Stomach smooth muscle (tissue), 2 donors: Measurements from ENCODE around the gene DBT.
"Not testable (repeated sequence)": the region's sequence is repeated elsewhere in the genome, so short reads cannot be mapped to it uniquely, and the experiment has no call there.

ENCODE experiments used
- H3K27ac ChIP-seq: one replicate; pipeline ENCODE4 v1.7.0; 2013; ENCODE audit warnings: mild to moderate bottlenecking, low read length, inconsistent platforms
- H3K27me3 ChIP-seq, 2 donors: one replicate each; pipeline ENCODE4 v1.7.0; 2013; ENCODE audit warnings: low read length in 2 of 2; ENCODE audit not compliant: insufficient read depth in 2 of 2, control insufficient read depth in 1 of 2
- H3K36me3 ChIP-seq, 2 donors: one replicate each; pipeline ENCODE4 v1.7.0; 2013; ENCODE audit warnings: low read length in 2 of 2; ENCODE audit not compliant: control insufficient read depth in 2 of 2, insufficient read depth in 2 of 2
- H3K4me1 ChIP-seq: one replicate; pipeline ENCODE4 v1.7.0; 2013; ENCODE audit warnings: low read length; ENCODE audit not compliant: control insufficient read depth, insufficient read depth
- H3K4me3 ChIP-seq, 2 donors: one replicate each; pipeline ENCODE4 v1.7.0; 2013; ENCODE audit warnings: low read length in 2 of 2
- H3K9ac ChIP-seq, 2 donors: one replicate each; pipeline ENCODE4 v1.7.0; 2013; ENCODE audit warnings: low read length in 2 of 2, mild to moderate bottlenecking in 1 of 2
- H3K9me3 ChIP-seq, 2 donors: one replicate each; pipeline ENCODE4 v1.7.0; 2013; ENCODE audit warnings: low read length in 2 of 2; ENCODE audit not compliant: control insufficient read depth in 2 of 2
- donor health status: healthy.
- donor health status: Pancreatic carcinoma.

The DBT gene

DNA sequence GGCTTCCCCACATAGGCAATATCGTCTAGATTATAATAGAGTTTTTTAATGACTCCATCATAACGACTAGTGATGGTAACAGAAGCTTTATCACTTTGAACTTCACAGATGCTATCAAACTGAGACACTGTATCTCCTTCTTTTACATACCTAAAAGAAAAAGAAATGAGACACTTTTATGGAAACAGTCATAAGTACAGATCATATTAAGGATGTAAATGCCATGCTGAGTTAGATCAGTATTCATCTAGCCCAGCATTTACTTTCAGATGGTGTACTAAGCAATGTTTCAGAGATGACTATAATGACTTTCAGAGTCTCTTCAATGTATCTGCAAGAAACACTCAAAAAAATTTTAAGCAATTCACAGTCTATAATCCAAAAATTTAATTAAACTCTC, 18.9 kb downstream of the DBT start:
- no peak overlapping the region for H3K27ac ChIP-seq
- no peaks in the 10 kb centered on the region for H3K4me1 ChIP-seq
- no peak overlapping the region for H3K4me3 ChIP-seq
- H3K36me3 ChIP-seq, result peaks cover 11 to 29% of the 10 kb centered on the region in 2 donors
- no peak overlapping the region for H3K9ac ChIP-seq
- H3K9me3 ChIP-seq, result no peaks in the 10 kb centered on the region
- H3K27me3 ChIP-seq, result no peaks in the 10 kb centered on the region

- H3K27ac ChIP-seq, result no peak overlapping the region
- peaks cover 11 to 27% of the 10 kb centered on the region in 2 donors for H3K36me3 ChIP-seq
- H3K9me3 ChIP-seq, result no peaks in the 10 kb centered on the region
- H3K27me3 ChIP-seq, result no peaks in the 10 kb centered on the region
- no peaks in the 10 kb centered on the region for H3K4me1 ChIP-seq
- H3K9ac ChIP-seq, result no peak overlapping the region
- H3K4me3 ChIP-seq, result no peak overlapping the region
Observed at GRCh38 chr1:100229681-100230443, 19.8 kb downstream of the DBT start.

DNA sequence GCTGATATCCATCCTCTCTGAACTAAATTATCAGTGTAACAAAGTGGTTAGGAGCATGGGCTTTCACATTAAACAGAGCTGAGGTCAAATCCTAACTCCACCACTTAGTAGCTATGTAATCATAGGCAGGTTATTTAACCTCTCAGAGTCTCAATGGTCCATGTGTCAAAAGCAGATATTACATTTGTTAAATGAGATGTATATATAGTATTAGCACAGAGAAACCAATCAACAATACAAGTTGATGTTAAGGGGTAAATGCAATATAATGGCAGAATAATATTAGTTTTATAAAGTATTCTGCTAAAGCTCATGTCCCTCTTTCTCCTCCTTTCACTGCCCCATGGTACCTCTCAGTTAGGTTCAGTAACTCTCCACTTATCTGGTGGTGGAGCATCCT, 27.2 kb downstream of the DBT start:
- H3K4me1 ChIP-seq, result no peaks in the 10 kb centered on the region
- no peak overlapping the region for H3K27ac ChIP-seq
- H3K36me3 ChIP-seq, result peaks cover 0 to 10% of the 10 kb centered on the region in 2 donors
- no peaks in the 10 kb centered on the region for H3K9me3 ChIP-seq
- no peak overlapping the region for H3K9ac ChIP-seq
- H3K27me3 ChIP-seq, result no peaks in the 10 kb centered on the region
- no peak overlapping the region for H3K4me3 ChIP-seq

GRCh38 chr1:100219883-100220282, 29.8 kb downstream of the DBT start:
- no peaks in the 10 kb centered on the region for H3K4me1 ChIP-seq
- no peaks in the 10 kb centered on the region for H3K9me3 ChIP-seq
- no peak overlapping the region for H3K4me3 ChIP-seq
- peaks cover 0 to 10% of the 10 kb centered on the region in 2 donors for H3K36me3 ChIP-seq
- no peaks in the 10 kb centered on the region for H3K27me3 ChIP-seq
- no peak overlapping the region for H3K9ac ChIP-seq
- no peak overlapping the region for H3K27ac ChIP-seq

GRCh38 chr1:100219457-100219856, 30.2 kb downstream of the DBT start:
- H3K9me3 ChIP-seq, result no peaks in the 10 kb centered on the region

GRCh38 chr1:100217834-100218233, 31.8 kb downstream of the DBT start:
- Histone ChIP-seq H3K27me3 (no peaks in the 10 kb centered on the region), H3K9me3 (no peaks in the 10 kb centered on the region), H3K9ac (no peak overlapping the region), H3K4me3 (no peak overlapping the region), H3K4me1 (no peaks in the 10 kb centered on the region), H3K27ac (no peak overlapping the region), H3K36me3 (peaks cover 10% of the 10 kb centered on the region in 2 donors)

More at GRCh38 chr1:100219457-100219856, 30.2 kb downstream of the DBT start:
- H3K27me3 ChIP-seq, result no peaks in the 10 kb centered on the region
- no peak overlapping the region for H3K27ac ChIP-seq
- H3K4me1 ChIP-seq, result no peaks in the 10 kb centered on the region
- H3K9ac ChIP-seq, result no peak overlapping the region
- H3K4me3 ChIP-seq, result no peak overlapping the region
- H3K36me3 ChIP-seq, result peaks cover 2 to 10% of the 10 kb centered on the region in 2 donors

GRCh38 chr1:100215101-100215500, 34.5 kb downstream of the DBT start:
- H3K4me1 ChIP-seq, result no peaks in the 10 kb centered on the region
- no peaks in the 10 kb centered on the region for H3K9me3 ChIP-seq
- no peak overlapping the region for H3K4me3 ChIP-seq
- no peaks in the 10 kb centered on the region for H3K27me3 ChIP-seq
- H3K36me3 ChIP-seq, result peaks cover 17 to 24% of the 10 kb centered on the region in 2 donors
- H3K9ac ChIP-seq, result no peak overlapping the region
- no peak overlapping the region for H3K27ac ChIP-seq

- Histone ChIP-seq H3K9ac (no peak overlapping the region), H3K9me3 (no peaks in the 10 kb centered on the region), H3K27ac (no peak overlapping the region), H3K4me3 (no peak overlapping the region), H3K27me3 (no peaks in the 10 kb centered on the region), H3K4me1 (no peaks in the 10 kb centered on the region), H3K36me3 (peaks cover 13 to 25% of the 10 kb centered on the region in 2 donors)
Observed at GRCh38 chr1:100213141-100213540, 36.5 kb downstream of the DBT start.

GRCh38 chr1:100206301-100206700, 43.3 kb downstream of the DBT start:
- Histone ChIP-seq H3K4me3 (no peak overlapping the region), H3K27me3 (no peaks in the 10 kb centered on the region), H3K9me3 (no peaks in the 10 kb centered on the region), H3K9ac (no peak overlapping the region), H3K4me1 (no peaks in the 10 kb centered on the region), H3K36me3 (peaks cover 6 to 10% of the 10 kb centered on the region in 2 donors), H3K27ac (no peak overlapping the region)

GRCh38 chr1:100205593-100205992, 44.0 kb downstream of the DBT start:
- not testable (repeated sequence) for H3K9me3 ChIP-seq, H3K4me3 ChIP-seq, H3K9ac ChIP-seq, H3K27ac ChIP-seq, H3K27me3 ChIP-seq, H3K4me1 ChIP-seq, H3K36me3 ChIP-seq

- not testable (repeated sequence) for H3K36me3 ChIP-seq, H3K9ac ChIP-seq
Observed at GRCh38 chr1:100205103-100205502, 44.5 kb downstream of the DBT start.

More at GRCh38 chr1:100205103-100205502, 44.5 kb downstream of the DBT start:
- not testable (repeated sequence) for H3K4me1 ChIP-seq, H3K9me3 ChIP-seq, H3K27ac ChIP-seq, H3K4me3 ChIP-seq, H3K27me3 ChIP-seq
